ENCODE data around the gene SSTR3.

Gene SSTR3

GRCh38 chr22:37185646-37186227, 26.5 kb downstream of the SSTR3 start:
- intact Hi-C loops (cut with DNase I): no loop called here
- DNase-seq: peak in 3 of 10 donors; percentile 3 to 77 (median 46)

GRCh38 chr22:37184816-37185541, 27.3 kb downstream of the SSTR3 start:
- DNase-seq: peak in 4 of 10 donors; percentile 3 to 73 (median 54)
- intact Hi-C loops (cut with DNase I): no loop called here

- intact Hi-C loops (cut with DNase I): no loop called here
- DNase-seq: peak in 4 of 10 donors; percentile 1 to 82 (median 49)
Measured at GRCh38 chr22:37184380-37184755, 27.9 kb downstream of the SSTR3 start.

GRCh38 chr22:37183432-37184379, 28.6 kb downstream of the SSTR3 start:
- intact Hi-C loops (cut with DNase I): no loop called here
- peak in 5 of 10 donors; percentile 1 to 68 (median 29) for DNase-seq

GRCh38 chr22:37182949-37183245, 29.4 kb downstream of the SSTR3 start:
- peak in 4 of 10 donors; percentile 2 to 68 (median 24) for DNase-seq
- intact Hi-C loops (cut with DNase I): no loop called here

GRCh38 chr22:37182101-37182948, 30.0 kb downstream of the SSTR3 start:
- DNase-seq: peak in 4 of 10 donors; percentile 3 to 79 (median 64)
- intact Hi-C loops (cut with DNase I): no loop called here

- DNase-seq: no peak
- intact Hi-C loops (cut with DNase I): no loop called here
Measured at GRCh38 chr22:37181681-37182080, 30.6 kb downstream of the SSTR3 start.

- peak in 4 of 10 donors; percentile 3 to 71 (median 61) for DNase-seq
- intact Hi-C loops (cut with DNase I): no loop called here
Measured at GRCh38 chr22:37180531-37181231, 31.6 kb downstream of the SSTR3 start.

- intact Hi-C loops (cut with DNase I): no loop called here
- peak in 4 of 10 donors; percentile 2 to 81 (median 66) for DNase-seq
Measured at GRCh38 chr22:37179622-37180420, 32.5 kb downstream of the SSTR3 start.

GRCh38 chr22:37179126-37179470, 33.2 kb downstream of the SSTR3 start:
- peak in 5 of 10 donors; percentile 1 to 44 (median 22) for DNase-seq
- intact Hi-C loops (cut with DNase I): no loop called here

GRCh38 chr22:37178350-37179125, 33.7 kb downstream of the SSTR3 start:
- intact Hi-C loops (cut with DNase I): no loop called here
- peak in 4 of 10 donors; percentile 4 to 67 (median 31) for DNase-seq

- no peak for DNase-seq
- intact Hi-C loops (cut with DNase I): no loop called here
Measured at GRCh38 chr22:37177755-37178154, 34.5 kb downstream of the SSTR3 start.

GRCh38 chr22:37177221-37177620, 35.1 kb downstream of the SSTR3 start:
- intact Hi-C loops (cut with DNase I): no loop called here

GRCh38 chr22:37176464-37177061, 35.7 kb downstream of the SSTR3 start:
- peak in 4 of 10 donors; percentile 9 to 83 (median 40) for DNase-seq
- intact Hi-C loops (cut with DNase I): no loop called here

More at GRCh38 chr22:37177221-37177620, 35.1 kb downstream of the SSTR3 start:
- DNase-seq: peak in 3 of 10 donors; percentile 1 to 63 (median 18)

GRCh38 chr22:37175414-37176281, 36.6 kb downstream of the SSTR3 start:
- peak in 3 of 10 donors; percentile 4 to 62 (median 59) for DNase-seq
- intact Hi-C loops (cut with DNase I): no loop called here

- intact Hi-C loops (cut with DNase I): no loop called here
- peak in 1 of 10 donors; percentile 8 for DNase-seq
Measured at GRCh38 chr22:37174964-37175363, 37.3 kb downstream of the SSTR3 start.
